ENCODE data around the gene TGFB2.

The TGFB2 gene

DNA sequence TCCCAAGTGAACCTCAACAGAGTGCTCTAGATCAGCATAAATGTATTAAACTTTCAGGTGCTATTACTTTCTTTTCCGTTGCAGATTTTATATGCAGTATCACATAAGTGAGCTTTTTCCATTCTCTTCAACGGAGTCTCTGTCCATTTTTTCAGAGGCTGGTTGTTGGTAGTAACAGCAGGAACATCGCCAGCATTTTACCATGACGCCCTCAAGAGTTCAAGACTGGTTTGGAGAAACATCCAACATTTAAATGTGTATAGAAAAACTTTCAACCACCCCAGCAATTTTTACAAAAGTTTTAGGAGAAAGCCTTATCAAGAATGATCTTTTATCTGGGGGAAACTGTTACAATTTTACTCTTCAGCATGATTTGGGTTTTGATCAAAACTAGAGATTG lies 117.0 kb downstream of the TGFB2 start:
- Histone ChIP-seq H3K9ac (ENCODE audit: low read length in 2 of 2) (no peak overlapping the region), H3K4me3 (ENCODE audit: low read length in 2 of 2) (no peak overlapping the region), H3K9me3 (ENCODE audit: control insufficient read depth in 2 of 2, low read length in 2 of 2) (no peaks in the 10 kb centered on the region), H3K27me3 (ENCODE audit: control insufficient read depth in 1 of 2, insufficient read depth in 2 of 2, low read length in 2 of 2) (no peaks in the 10 kb centered on the region), H3K27ac (ENCODE audit: low read length) (no peak overlapping the region), H3K4me1 (ENCODE audit: control insufficient read depth, insufficient read depth, low read length) (peaks cover 26% of the 10 kb centered on the region), H3K36me3 (ENCODE audit: control insufficient read depth in 2 of 2, insufficient read depth in 2 of 2, low read length in 2 of 2) (no peaks in the 10 kb centered on the region)

DNA sequence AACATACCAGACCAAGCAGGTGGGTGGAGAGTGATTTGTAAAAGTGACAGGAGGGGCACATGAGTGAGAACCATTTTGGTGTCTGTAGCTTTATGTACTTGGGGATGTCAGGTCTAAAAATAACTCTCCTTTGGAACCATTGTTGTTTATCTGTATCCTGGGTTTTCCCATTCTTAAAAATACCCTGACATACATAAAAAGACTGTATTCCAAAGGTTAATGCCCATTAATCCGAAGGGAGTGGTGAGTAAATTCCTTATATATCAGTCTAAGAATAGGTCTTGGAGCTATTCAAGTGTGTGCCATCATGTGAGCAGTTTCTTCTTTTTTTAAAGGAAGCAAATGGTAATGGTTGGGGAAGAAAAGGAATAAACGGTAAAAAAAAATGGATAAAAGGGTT lies 117.5 kb downstream of the TGFB2 start:
- no peak overlapping the region for H3K9ac ChIP-seq (ENCODE audit: low read length in 2 of 2)
- H3K27ac ChIP-seq (ENCODE audit: low read length): peak overlapping the region; percentile 19
- peaks cover 26% of the 10 kb centered on the region for H3K4me1 ChIP-seq (ENCODE audit: control insufficient read depth, insufficient read depth, low read length)
- H3K27me3 ChIP-seq (ENCODE audit: control insufficient read depth in 1 of 2, insufficient read depth in 2 of 2, low read length in 2 of 2): no peaks in the 10 kb centered on the region
- no peaks in the 10 kb centered on the region for H3K9me3 ChIP-seq (ENCODE audit: control insufficient read depth in 2 of 2, low read length in 2 of 2)
- H3K36me3 ChIP-seq (ENCODE audit: control insufficient read depth in 2 of 2, insufficient read depth in 2 of 2, low read length in 2 of 2): no peaks in the 10 kb centered on the region
- H3K4me3 ChIP-seq (ENCODE audit: low read length in 2 of 2): no peak overlapping the region

DNA sequence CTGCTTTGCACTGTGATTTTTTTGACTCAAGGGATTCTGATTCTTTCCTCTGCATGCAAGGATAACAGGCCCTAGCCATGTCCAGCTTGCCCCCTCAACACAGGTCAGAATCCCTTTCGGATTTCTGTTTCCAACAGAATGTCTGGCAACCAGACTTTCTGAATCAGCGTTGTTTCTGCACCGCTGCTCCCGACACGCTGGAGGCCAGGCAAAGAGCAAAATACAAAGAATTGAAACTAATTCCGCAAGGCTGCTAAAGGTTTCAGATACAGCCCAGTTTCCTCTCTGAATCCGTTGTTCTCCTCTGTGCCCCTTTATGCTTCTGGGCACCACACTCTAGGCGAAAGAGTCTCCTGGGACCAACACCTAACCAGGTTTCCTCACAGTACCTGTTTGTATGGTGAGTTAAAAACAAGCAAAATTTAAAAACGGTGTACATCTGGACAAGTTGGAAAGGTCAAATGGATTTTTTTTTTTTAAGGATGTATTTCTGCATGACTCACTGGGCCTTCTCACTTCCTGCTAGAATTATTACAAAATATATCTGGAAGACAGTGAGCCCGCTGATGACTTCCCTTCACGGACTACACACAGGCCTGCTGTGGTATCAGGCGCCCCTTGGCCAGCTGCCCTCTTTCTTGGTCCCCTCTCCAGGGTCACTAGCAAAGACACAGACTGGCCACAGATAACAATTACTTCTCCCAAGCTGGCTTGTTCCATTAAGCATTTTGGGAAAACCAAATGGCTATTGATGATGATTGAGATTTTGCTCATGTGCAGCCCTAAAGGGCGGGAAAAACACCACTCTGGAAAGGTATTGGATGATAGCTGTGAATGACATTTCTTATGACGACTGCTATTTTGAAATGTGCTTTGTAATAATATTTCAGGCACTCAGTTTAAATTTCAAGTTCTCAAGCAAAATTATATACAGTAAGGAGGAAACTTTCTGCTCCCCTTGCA lies 118.3 kb downstream of the TGFB2 start:
- H3K4me1 ChIP-seq (ENCODE audit: control insufficient read depth, insufficient read depth, low read length): peaks cover 26% of the 10 kb centered on the region
- H3K27ac ChIP-seq (ENCODE audit: low read length): peak overlapping the region; percentile 19
- H3K4me3 ChIP-seq (ENCODE audit: low read length in 2 of 2): peak overlapping the region in 1 of 2 donors; percentile 17
- no peak overlapping the region for H3K9ac ChIP-seq (ENCODE audit: low read length in 2 of 2)
- no peaks in the 10 kb centered on the region for H3K27me3 ChIP-seq (ENCODE audit: control insufficient read depth in 1 of 2, insufficient read depth in 2 of 2, low read length in 2 of 2)
- H3K36me3 ChIP-seq (ENCODE audit: control insufficient read depth in 2 of 2, insufficient read depth in 2 of 2, low read length in 2 of 2): no peaks in the 10 kb centered on the region
- H3K9me3 ChIP-seq (ENCODE audit: control insufficient read depth in 2 of 2, low read length in 2 of 2): no peaks in the 10 kb centered on the region

DNA sequence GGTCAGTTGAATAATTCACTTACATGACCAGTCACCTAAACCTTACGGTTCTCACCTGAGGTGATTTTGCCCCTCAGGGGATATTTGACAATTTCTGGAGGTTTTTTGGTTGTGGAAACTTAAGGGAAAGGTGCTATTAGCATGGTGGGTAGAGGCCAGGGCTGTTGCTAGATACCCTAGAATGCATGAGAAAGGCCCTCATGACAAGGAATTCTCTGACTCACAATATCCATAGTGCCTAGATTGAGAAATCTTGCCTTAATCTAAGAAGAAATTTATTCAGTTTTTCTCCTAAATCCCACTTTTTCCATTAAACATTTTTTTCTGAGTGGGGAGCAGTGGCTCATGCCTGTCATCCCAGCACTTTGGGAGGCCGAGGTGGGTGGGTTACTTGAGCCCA lies 119.7 kb downstream of the TGFB2 start:
- Histone ChIP-seq H3K9ac (ENCODE audit: low read length in 2 of 2) (no peak overlapping the region), H3K4me3 (ENCODE audit: low read length in 2 of 2) (no peak overlapping the region), H3K36me3 (ENCODE audit: control insufficient read depth in 2 of 2, insufficient read depth in 2 of 2, low read length in 2 of 2) (no peaks in the 10 kb centered on the region), H3K4me1 (ENCODE audit: control insufficient read depth, insufficient read depth, low read length) (peaks cover 20% of the 10 kb centered on the region), H3K27ac (ENCODE audit: low read length) (no peak overlapping the region), H3K27me3 (ENCODE audit: control insufficient read depth in 1 of 2, insufficient read depth in 2 of 2, low read length in 2 of 2) (no peaks in the 10 kb centered on the region), H3K9me3 (ENCODE audit: control insufficient read depth in 2 of 2, low read length in 2 of 2) (no peaks in the 10 kb centered on the region)

DNA sequence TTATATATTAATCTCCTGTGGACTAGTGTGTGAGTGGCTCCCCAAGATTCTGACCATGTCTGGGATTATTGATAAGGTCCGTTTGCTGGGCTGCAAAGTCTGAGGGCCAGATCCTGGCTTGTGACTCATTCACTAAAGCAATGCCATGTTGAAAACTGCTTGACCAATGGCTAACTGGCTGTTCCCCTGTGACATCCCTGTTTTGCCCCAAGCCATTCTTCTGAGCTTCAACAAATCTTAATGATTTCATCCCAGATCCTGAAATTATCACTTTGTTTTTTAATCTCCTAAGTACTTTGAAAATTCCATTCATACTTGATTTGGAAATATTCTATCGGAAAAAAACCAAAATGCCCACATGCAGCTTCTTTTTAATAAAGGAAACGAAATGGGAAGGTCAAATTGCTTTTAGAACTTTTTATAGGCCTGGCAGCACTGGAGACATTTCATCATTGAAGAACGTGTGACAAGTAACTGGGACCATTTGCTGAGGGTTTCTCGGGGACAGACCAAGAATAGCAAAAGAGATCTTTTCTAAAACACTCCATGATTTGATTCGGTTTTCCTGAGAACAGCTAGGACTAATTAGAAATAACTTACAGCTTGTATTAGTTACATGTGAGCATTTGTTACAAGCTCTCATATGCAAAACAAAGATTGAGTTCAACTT lies 121.3 kb downstream of the TGFB2 start:
- Histone ChIP-seq H3K27me3 (ENCODE audit: control insufficient read depth in 1 of 2, insufficient read depth in 2 of 2, low read length in 2 of 2) (no peaks in the 10 kb centered on the region), H3K4me1 (ENCODE audit: control insufficient read depth, insufficient read depth, low read length) (peaks cover 11% of the 10 kb centered on the region), H3K36me3 (ENCODE audit: control insufficient read depth in 2 of 2, insufficient read depth in 2 of 2, low read length in 2 of 2) (no peaks in the 10 kb centered on the region), H3K9me3 (ENCODE audit: control insufficient read depth in 2 of 2, low read length in 2 of 2) (no peaks in the 10 kb centered on the region), H3K9ac (ENCODE audit: low read length in 2 of 2) (no peak overlapping the region), H3K27ac (ENCODE audit: low read length) (no peak overlapping the region), H3K4me3 (ENCODE audit: low read length in 2 of 2) (no peak overlapping the region)

DNA sequence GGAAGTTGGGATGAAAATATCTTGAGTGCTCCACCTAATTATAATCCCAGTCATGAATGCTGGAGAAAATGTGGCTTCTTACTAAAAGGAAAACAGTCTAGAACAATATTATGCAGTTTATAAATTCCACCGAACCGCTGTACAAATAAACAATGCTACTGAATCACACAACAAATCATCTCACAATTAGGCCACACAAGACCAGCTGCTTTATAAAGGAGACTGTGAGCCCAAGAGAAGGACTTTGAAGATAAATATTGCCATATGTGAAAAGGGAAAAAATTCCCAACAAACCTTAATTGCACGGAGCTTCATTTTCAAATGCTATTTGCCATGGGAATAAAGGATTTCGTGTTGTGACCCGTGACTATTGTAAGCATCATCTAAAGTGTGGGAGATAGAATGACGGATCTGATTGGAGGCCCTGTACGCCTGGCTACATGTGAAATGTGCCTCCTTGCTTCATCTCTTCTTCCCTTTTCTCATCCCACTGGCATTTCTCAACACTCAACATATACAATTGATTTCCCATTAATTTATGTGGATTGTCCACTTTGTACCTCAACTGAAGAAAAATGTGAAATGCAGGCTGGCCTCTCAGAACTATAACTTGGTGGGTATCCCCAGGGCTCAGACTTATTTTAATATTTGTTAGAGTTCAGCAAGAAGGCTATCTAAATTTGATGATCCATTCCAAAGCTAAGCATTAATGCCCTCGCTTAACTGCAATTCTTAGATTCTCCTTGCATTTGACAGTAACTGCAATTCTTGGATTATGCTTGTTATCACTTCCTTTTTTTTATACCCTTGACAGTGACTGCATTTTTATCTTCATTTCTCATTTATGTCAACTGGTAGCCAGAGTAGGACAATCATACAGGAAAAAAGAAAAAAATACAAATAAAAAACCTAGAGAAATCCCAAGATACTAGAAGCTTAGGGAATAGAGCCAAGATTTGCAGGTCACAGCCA lies 122.3 kb downstream of the TGFB2 start:
- no peaks in the 10 kb centered on the region for H3K27me3 ChIP-seq (ENCODE audit: control insufficient read depth in 1 of 2, insufficient read depth in 2 of 2, low read length in 2 of 2)
- H3K4me3 ChIP-seq (ENCODE audit: low read length in 2 of 2): no peak overlapping the region
- no peak overlapping the region for H3K9ac ChIP-seq (ENCODE audit: low read length in 2 of 2)
- no peaks in the 10 kb centered on the region for H3K9me3 ChIP-seq (ENCODE audit: control insufficient read depth in 2 of 2, low read length in 2 of 2)
- H3K4me1 ChIP-seq (ENCODE audit: control insufficient read depth, insufficient read depth, low read length): peaks cover 9% of the 10 kb centered on the region
- no peaks in the 10 kb centered on the region for H3K36me3 ChIP-seq (ENCODE audit: control insufficient read depth in 2 of 2, insufficient read depth in 2 of 2, low read length in 2 of 2)
- H3K27ac ChIP-seq (ENCODE audit: low read length): no peak overlapping the region

DNA sequence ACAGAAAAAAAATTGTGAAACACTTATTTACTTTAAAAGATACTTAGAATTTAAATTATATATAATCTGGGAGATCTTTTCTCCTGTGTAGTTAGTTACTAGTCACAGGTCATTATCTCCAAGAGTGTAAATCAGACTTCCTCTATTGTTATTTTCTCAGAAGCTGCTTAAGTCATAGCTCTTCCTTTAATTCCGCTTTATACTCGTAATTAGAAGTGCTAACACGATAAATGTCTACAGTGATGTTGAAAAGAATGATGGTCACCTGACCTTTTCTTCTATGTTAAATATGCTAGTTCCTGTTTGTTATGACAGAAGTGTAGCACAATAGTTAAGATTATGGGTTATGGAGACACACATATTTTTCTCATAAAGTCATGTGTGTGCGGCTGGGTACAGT lies 123.6 kb downstream of the TGFB2 start:
- H3K9me3 ChIP-seq (ENCODE audit: control insufficient read depth in 2 of 2, low read length in 2 of 2): no peaks in the 10 kb centered on the region
- no peak overlapping the region for H3K4me3 ChIP-seq (ENCODE audit: low read length in 2 of 2)
- H3K27ac ChIP-seq (ENCODE audit: low read length): no peak overlapping the region
- no peaks in the 10 kb centered on the region for H3K4me1 ChIP-seq (ENCODE audit: control insufficient read depth, insufficient read depth, low read length)
- H3K36me3 ChIP-seq (ENCODE audit: control insufficient read depth in 2 of 2, insufficient read depth in 2 of 2, low read length in 2 of 2): no peaks in the 10 kb centered on the region
- H3K27me3 ChIP-seq (ENCODE audit: control insufficient read depth in 1 of 2, insufficient read depth in 2 of 2, low read length in 2 of 2): no peaks in the 10 kb centered on the region
- H3K9ac ChIP-seq (ENCODE audit: low read length in 2 of 2): no peak overlapping the region

DNA sequence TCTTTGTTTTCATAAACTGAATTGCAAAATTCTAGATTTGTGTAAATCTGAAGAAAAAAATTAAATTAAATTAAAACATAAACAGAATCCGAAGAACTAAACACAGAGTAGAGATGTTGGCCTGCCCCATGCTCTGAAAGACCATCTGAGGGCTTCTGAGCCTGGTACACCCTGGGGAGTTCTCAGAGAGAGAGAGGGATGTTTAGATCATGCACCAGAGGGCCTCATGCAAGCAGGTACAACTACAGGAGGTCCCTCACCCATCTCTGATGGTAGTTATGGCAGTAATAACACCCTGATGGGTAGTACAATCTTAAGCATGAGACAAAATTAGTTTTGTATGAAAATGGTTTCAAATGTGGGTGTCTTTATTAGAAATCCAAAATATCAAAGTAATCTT lies 127.7 kb downstream of the TGFB2 start:
- no peak overlapping the region for H3K27ac ChIP-seq (ENCODE audit: low read length)
- no peak overlapping the region for H3K9ac ChIP-seq (ENCODE audit: low read length in 2 of 2)
- H3K27me3 ChIP-seq (ENCODE audit: control insufficient read depth in 1 of 2, insufficient read depth in 2 of 2, low read length in 2 of 2): no peaks in the 10 kb centered on the region
- H3K36me3 ChIP-seq (ENCODE audit: control insufficient read depth in 2 of 2, insufficient read depth in 2 of 2, low read length in 2 of 2): no peaks in the 10 kb centered on the region
- no peak overlapping the region for H3K4me3 ChIP-seq (ENCODE audit: low read length in 2 of 2)
- H3K9me3 ChIP-seq (ENCODE audit: control insufficient read depth in 2 of 2, low read length in 2 of 2): no peaks in the 10 kb centered on the region
- H3K4me1 ChIP-seq (ENCODE audit: control insufficient read depth, insufficient read depth, low read length): no peaks in the 10 kb centered on the region

DNA sequence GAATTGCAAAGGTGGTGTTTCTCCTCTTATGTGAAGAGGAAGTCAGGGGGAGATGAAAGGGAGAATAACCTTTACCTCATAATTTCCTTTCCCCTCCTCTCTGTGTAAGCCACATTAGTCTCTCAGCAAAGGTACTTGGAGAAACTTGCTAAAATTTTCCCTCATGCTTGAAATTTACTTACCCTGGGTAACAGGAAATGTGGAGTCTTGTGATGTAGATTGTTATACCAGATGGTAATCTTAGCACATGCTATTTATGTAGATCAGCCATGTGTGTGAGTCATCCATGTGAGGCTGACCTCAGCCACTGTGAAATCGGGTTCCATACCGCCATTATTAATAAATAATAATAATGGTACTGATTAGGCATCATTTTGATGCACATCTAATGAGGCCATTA lies 128.4 kb downstream of the TGFB2 start:
- Histone ChIP-seq H3K27ac (ENCODE audit: low read length) (no peak overlapping the region), H3K9ac (ENCODE audit: low read length in 2 of 2) (no peak overlapping the region), H3K4me3 (ENCODE audit: low read length in 2 of 2) (no peak overlapping the region), H3K4me1 (ENCODE audit: control insufficient read depth, insufficient read depth, low read length) (no peaks in the 10 kb centered on the region), H3K27me3 (ENCODE audit: control insufficient read depth in 1 of 2, insufficient read depth in 2 of 2, low read length in 2 of 2) (no peaks in the 10 kb centered on the region), H3K36me3 (ENCODE audit: control insufficient read depth in 2 of 2, insufficient read depth in 2 of 2, low read length in 2 of 2) (no peaks in the 10 kb centered on the region), H3K9me3 (ENCODE audit: control insufficient read depth in 2 of 2, low read length in 2 of 2) (no peaks in the 10 kb centered on the region)

DNA sequence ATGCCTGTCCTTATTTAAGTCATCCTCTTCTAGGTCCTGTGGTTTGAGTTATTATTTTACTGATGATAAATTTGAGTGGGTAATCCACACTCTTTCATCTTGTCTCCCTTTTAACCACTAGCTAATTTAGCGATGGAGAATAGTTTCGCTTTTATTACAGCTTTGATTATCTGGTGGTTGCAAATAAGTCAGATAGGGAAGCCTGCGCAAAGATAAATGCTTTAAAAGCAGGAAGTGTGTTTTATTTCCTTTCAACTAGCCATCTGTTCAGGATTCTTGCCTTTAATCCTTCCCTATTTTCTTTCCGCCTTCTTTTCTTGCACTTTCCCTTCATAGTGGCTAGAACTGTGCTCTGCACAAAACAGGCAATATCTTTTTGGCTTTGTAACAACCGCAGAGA lies 129.0 kb downstream of the TGFB2 start:
- Histone ChIP-seq H3K9me3 (ENCODE audit: control insufficient read depth in 2 of 2, low read length in 2 of 2) (no peaks in the 10 kb centered on the region), H3K36me3 (ENCODE audit: control insufficient read depth in 2 of 2, insufficient read depth in 2 of 2, low read length in 2 of 2) (no peaks in the 10 kb centered on the region), H3K27ac (ENCODE audit: low read length) (no peak overlapping the region)

More for the DNA sequence above, 129.0 kb downstream of the TGFB2 start:
- no peak overlapping the region for H3K4me3 ChIP-seq (ENCODE audit: low read length in 2 of 2)
- no peaks in the 10 kb centered on the region for H3K4me1 ChIP-seq (ENCODE audit: control insufficient read depth, insufficient read depth, low read length)
- no peaks in the 10 kb centered on the region for H3K27me3 ChIP-seq (ENCODE audit: control insufficient read depth in 1 of 2, insufficient read depth in 2 of 2, low read length in 2 of 2)
- H3K9ac ChIP-seq (ENCODE audit: low read length in 2 of 2): no peak overlapping the region
